Epidermal melanocyte (primary cell): ENCODE measurements around the gene WFIKKN2.

ENCODE experiments used
- DNase-seq: peaks from one replicate; pipeline ENCODE4 v3.0.0; 2011; ENCODE audit warnings: low spot score; ENCODE audit not compliant: insufficient read length

The WFIKKN2 gene

DNA sequence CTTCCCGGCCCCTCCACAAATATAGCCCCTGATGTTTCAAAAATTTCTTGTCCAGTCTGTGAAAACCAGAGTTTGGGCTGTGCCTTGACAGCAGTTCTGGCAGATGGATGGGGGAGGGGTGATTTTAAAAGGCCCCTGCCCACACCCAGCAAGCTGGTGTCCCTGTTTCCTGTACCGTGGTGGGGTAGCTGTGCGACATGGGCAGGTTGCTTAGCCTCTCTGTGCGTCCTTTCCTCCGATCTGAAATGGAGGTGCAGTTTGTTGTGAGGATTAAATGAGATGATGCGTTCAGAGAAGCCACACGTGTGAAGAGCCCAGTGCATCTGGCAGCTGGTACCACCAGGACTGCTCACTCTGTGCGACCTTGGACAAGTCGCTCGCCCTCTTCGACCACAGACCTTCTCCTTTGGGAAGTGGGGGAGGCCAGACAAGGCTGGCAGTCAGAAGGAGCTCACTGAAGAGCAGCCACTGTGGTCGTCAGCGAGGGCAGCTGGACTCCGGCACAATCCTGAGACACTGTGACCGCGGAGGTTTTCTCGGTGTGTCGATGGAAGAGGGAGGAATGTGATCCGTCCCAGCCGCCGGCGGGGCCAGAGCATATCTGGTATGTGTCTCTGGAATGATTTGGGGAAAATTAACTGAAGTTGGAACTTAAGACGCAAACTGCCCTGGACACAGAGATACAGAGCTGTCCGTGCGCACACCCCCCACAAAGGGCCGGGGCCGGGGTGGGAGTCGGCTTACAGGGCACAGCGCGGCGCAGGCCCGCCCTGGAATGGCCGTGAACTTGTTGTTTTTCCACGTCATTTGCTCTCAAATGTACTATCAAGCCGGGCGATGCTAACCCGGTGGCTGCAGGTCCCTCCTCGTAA lies 721 bp upstream of the WFIKKN2 start:
- DNase-seq: no peak

DNA sequence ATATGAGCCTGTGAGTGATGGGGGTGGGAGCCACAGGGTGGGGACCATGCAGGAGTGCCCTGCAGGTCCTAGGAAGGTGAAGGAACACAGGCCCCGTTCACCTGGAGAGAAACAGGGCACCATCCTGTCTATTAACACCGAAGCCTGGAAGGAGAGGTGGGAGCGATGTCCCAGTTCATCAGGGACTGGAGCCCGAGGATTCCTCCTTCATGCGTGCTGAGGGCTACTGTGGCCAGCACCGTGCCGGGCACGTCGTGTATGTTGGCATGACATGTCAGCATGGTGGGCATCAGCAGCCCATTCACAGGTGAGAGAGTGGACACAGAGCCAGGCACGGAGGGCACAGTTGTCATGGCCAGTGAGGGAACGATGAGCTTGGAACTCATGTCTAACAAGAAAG lies 1.4 kb downstream of the WFIKKN2 start:
- DNase-seq: no peak

DNA sequence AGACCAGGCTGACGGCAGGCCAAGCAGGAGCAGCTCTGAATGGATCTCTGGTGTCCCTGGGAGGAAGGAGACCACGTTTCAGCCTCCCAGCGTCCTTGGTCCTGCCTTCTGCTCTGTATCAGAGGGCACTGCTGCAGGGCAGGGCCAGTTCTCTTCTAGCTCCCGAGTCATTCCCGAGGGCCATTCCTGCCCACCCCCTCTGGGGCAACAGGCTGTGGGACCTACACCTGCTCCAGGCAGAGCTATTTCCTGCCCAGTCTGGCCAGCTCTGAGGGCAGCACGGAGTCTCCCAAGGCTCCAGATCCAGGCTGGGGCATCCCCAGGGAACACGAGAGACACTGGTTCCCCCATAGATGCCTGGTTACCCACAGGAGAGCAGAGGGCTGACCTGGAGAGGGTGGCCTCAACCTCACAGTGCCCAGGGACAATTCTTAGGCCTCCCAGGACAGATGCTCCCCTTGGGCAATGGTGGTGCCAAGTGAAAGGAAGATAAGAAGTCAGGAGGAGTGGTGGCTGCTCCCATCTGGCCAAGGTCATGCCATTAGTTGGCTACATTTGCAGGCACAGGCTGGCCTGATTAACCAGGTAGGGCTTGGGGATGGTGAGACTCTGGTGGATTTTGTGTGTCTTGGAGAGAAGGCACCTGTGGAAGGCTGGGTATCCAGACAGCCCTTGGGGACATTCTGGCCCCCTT lies 2.0 kb downstream of the WFIKKN2 start:
- DNase-seq: no peak

DNA sequence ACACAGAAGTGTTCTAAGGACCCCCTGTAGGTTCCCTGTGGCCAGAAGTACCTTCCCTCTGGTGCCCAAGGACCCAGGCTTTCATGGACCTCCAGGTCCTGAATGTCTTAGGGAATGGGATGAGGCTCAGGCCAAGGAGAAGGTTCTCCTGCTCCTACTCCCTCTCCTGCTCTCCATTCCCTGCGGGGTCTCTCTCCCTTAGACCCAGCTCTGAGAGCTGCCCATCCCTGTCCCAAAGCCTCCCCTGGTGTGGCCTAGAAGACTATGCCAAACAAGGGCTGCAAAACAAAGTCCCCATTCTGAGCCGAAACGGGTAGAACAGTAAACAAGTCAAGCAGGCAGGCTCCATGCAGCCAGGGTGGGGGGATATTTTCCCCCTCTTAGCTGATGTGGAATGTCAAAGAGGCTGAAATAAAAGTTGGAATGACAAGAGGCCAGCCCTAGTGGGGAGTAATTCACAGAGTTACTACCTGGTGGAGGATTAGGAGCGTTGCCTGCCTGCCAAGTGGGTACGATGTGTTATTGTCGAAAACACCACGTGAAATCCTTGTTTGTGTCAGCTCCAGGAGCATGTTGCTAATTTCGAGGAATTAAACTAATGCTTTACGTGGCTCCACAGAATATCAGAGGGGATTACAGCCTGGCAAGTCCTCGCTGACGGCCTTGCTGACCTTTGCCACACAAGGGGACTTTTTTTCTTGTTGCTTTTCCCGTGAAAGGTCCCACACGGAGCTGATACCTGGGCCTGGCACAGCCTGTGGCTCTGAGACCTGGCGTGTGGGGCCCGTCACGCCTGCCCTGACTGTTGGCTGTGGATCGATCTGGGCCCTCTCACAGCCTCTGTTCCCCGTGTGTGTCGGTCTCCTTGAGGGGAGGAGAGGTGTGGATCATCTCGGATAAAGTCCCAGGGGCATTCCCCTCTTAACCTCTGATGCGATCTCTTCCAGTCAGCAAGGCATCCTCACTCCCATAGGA lies 2.9 kb downstream of the WFIKKN2 start:
- DNase-seq: no peak

DNA sequence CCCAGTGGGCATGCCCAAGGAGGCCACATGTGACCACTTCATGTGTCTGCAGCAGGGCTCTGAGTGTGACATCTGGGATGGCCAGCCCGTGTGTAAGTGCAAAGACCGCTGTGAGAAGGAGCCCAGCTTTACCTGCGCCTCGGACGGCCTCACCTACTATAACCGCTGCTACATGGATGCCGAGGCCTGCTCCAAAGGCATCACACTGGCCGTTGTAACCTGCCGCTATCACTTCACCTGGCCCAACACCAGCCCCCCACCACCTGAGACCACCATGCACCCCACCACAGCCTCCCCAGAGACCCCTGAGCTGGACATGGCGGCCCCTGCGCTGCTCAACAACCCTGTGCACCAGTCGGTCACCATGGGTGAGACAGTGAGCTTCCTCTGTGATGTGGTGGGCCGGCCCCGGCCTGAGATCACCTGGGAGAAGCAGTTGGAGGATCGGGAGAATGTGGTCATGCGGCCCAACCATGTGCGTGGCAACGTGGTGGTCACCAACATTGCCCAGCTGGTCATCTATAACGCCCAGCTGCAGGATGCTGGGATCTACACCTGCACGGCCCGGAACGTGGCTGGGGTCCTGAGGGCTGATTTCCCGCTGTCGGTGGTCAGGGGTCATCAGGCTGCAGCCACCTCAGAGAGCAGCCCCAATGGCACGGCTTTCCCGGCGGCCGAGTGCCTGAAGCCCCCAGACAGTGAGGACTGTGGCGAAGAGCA lies 4.4 kb downstream of the WFIKKN2 start:
- no peak for DNase-seq

DNA sequence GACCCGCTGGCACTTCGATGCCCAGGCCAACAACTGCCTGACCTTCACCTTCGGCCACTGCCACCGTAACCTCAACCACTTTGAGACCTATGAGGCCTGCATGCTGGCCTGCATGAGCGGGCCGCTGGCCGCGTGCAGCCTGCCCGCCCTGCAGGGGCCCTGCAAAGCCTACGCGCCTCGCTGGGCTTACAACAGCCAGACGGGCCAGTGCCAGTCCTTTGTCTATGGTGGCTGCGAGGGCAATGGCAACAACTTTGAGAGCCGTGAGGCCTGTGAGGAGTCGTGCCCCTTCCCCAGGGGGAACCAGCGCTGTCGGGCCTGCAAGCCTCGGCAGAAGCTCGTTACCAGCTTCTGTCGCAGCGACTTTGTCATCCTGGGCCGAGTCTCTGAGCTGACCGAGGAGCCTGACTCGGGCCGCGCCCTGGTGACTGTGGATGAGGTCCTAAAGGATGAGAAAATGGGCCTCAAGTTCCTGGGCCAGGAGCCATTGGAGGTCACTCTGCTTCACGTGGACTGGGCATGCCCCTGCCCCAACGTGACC lies 5.0 kb downstream of the WFIKKN2 start:
- no peak for DNase-seq

DNA sequence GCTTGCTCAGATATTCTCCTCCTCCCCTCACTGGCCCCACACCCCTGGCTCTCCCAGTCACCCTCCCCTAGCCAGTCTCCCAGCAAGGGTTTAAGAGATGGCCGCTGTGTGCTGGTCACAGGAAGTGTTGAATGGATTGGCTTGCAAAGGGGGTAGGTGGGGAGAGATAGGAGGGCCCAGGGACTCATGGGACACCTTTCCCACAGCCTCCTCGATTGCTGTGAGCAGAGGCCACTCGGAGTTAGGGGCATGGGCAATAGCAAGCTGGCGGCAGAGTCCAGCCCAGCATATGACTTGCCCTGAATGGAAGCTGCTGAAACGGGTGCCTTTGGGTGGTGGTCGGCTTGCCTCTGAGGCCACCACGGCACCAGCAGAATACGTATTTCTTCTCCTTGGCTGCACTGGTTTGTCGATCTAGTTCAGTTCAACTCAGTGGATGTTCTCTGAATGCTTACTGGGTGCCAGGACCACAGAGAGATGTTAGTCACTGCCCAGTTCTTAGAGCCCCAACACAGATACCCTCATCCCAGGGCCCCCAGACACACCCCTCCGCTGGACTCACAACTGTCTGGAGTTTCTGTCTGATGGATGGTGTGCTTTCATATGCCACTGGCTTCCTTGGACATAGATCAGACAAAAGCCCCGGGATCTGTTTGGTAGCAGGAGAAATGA lies 6.0 kb downstream of the WFIKKN2 start:
- DNase-seq: no peak

DNA sequence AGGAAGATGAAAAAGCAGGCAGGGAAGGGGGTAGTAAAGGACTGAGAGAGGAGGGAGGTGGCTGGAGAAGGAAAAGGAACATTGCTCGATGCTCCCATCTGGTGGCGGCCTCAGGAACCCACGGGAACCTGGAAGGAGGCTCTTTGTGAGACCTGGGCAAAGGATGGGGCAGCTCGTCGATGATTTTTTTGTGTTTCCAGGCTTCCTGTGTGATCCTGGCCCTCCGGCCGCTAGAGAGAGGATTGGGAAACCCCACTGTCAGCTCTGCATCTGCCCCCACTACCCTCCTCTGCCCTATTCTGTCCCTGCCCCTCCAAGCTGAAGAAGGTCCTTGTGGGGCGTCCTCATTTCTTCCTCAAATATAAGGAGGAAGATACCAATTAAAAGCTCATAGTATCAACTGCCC lies 6.6 kb downstream of the WFIKKN2 start:
- peak; percentile 88 for DNase-seq

DNA sequence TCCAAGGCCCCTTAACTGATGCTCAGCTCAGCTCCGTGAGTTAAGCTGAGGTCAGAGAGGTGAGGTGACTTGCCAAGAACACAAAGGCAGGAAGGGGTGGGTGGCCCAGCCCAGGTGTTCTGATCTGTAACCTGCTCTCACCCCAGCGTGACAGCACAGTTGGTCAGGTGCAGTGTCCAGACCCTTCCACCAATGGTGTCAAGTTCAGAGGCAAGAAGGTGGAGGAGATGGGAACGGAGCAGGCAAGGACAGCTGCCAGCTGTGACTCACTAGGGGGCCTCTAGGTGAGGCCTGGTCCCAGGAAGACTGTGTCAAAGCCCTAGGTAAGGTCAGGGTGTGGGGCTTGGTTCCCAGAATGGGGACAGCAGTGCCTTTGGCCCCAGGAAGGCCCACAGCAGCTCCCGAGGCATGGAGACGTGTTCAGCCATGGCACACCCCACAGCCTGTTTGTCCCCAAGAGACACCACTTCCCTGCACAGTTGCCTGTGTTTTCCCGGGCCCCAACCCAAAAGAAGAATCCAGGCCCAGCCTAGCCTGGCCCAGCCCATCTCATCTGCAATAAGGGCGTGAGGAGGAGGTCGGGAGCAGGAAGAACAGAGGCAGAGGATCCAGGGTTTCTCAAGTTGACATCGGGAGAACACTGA lies 7.2 kb downstream of the WFIKKN2 start:
- no peak for DNase-seq

DNA sequence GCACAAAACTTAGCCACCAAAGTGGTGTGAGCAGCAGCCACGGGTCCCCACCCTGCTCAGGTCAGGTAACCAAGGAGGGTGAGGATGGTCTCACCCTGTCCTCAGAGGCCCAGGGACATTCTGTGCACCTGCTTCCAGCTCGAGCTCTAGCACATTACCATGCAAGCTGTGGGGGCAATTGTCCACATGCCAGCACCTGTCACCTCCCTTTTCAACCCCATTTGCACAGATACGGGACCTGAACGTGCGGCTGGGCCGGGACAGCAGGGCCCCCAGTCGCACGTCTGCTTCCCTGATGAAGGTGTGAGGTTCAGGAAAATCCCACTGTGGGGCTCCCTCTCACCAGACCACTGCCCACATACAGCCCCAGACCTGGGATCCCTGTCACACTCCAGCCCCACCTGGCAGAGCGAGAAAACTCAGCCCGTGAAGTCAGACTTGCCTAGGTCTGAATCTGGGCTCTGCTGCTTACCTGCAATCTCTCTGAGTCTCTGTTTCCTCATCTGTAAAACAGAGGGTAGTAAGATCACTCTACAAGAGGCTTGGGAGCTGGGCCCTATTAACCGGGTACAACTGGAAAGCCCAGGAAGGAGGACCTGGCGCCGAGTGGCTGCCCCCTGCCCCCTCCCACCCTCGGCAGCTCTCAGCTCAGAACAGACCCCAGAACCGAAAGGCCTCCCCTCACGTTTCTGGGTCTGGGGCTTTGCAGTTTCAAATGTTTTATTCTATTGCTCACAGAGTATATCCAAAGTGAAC lies 7.9 kb downstream of the WFIKKN2 start:
- DNase-seq: no peak

DNA sequence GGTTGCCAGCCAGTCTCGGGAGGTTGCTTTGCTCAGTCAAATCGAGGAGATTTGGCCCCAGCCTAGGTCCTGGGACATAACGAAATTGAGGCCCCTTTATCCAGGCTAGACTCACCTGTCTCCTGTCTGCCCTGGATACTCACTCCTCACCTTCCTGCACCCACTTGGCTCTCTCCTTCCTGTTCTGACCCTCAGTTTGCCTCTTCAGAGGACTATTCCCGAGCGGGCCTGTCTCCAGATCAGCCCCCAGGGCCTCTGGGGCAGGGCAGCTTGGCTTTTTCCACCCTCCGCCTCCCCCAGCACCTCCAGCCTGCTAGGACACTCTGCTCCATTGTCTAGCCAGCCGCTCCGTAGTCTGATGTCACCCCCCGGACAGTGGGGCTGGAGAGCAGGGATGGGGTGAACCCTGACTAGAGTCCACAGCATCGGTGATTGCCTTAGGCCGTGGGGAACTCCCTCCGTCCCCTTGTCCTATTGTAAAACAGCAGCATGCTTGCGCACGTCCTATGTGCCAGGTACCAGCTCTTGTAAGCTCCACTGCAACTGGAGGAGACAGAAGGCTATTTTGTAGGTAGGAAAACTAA lies 8.8 kb downstream of the WFIKKN2 start:
- no peak for DNase-seq

DNA sequence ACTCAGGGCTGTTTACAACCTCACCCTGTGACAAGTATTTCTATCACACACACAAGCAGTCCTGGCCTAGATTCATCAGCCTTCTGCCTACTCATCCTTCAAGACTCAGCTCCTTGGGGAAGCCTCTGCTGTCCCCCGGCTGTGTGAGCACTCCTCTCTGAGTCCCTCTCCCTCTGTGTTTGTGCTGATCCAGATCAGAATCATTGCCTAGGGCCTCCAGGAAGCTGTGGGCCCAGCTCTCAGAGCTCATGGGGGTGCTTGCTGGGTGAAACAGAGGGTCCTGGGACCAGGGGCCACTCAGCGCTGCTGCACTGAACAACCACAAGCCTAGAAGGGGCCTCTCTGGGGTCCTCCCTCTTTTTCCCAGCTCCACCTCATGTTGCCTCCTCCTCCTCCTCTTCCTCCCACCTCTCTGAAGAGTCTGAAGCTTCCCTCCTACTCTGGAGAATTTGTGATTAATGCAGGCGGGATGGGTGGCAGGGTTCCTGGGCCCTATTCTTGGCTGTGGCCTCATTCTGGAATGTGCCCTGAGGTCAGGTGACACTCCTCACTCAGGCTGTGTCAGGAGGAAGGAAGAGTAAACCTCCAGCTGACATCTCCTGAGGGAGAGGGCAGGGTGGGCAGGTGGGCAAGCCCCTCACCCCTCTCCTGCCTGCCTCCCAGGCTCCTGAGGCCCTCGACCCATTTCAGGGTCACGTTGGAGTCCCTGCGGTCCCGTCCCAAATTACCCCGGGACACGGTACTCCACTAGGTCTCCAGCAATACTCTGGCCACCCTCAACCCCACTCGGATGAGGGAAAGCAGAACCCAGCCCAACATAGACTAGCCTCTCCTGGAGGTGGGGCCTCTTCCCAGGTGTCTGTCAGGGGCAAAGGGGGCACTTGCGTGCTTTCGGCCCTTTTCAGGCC lies 10.1 kb downstream of the WFIKKN2 start:
- DNase-seq: no peak

DNA sequence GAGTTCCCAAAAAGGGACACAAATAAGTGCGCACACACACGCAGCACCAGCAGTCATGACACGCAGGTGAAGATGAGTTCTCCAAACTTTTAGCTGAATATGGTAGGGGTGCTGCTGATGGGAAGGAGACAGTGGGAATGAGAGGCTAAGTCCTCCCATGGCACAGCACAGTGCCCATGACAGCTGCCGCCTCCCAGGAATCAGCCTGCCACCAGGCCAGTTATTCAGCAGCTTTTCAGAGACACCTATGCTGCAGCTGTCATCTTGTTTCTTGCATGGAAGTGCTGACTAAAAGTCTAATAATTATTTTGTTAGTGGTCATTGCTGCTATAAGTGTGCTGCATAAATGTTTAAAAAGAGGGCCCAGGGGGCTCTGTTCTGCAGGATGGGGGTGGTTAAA lies 12.2 kb downstream of the WFIKKN2 start:
- no peak for DNase-seq

DNA sequence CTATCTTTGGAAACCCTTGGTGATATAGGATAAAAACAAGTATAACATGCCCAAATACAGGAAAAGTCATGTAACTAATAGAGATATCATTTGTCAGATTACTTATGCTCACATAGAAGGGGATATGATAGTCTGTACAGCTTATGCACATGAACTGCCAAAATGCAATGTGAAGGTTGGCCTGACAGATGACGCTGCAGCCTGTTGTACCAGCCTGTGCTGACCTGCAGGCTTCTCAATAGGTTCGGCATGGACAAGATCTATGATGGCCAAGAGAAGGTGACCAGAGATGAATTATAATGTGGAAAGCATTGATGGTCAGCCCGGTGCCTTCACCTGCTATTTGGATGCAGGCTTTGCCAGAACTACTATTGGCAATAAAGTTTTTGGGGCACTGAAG lies 12.7 kb downstream of the WFIKKN2 start:
- DNase-seq: no peak

DNA sequence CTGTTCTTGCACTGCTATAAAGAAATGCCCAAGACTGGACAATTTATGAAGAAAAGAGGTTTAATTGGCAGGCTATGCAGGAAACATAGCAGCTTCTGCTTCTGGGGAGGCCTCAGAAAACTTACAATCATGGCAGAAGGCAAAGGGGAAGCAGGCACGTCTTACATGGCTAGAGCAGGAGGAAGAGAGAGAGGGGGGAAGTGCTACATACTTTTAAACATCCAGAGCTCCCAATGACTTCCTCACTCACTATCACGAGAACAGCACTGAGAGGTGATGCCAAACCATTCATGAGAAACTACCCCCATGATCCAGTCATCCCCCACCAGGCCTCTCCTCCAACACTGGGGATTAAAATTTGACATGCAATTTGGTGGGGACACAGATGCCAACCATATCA lies 13.3 kb downstream of the WFIKKN2 start:
- DNase-seq: no peak

DNA sequence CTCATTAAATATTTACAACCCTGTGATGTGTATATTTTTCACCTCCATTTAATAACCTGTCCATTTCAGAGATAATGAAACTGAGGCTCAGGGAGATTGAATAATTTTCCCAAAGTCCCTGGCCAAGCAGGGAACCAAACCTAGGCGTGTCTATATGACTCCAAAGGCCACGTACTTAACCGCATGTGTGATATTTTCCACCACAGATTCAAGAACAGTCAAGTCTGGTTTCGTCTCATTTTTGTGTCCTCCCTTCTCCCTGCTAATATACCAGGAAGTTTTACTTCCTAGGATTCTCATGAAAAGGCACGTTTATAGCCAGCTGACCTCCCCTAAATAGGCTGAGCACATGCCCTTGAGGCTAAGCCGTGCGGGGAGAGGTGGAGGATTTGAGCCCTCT lies 15.3 kb downstream of the WFIKKN2 start:
- DNase-seq: no peak

DNA sequence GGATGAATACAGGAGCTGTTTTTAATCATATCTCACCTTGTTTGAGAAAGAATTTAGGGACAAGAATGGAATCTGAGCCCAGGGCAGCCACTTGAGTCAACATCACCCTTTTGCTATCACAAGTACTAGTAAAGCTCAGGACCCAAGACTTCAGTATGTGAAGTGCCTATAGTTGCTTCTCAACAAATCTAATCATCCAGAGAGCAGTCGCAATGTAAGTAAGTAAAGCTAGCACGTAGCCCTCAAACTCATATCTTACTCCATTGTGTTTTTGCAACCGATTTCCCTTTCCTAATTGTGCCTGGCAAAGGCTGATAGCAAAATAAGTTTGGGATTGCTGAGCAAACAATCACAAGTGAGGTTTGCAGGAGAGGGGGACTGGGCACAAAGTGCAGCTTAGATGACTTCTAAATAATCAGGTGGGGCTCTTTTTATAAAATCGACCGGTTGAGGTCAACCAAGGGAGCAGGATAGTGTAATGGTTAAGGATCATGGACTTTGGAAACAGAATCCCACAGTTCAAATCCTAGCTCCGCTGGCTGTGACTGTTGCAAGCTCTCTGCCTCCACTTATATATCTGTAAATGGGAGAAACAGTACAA lies 17.7 kb downstream of the WFIKKN2 start:
- DNase-seq: no peak
